Pancreas (tissue), 10 donors: ENCODE data around the gene CERS1. TPM values are rescaled to one million over a fixed set of nuclear protein-coding genes. Genes with fewer than 3 reads are reported as not detected.

Experiments used
- ATAC-seq, 4 donors: fragments of 200-7000 bp; cut with Tn5 transposase; one replicate each; pipeline versions ENCODE4 v1.8.0 to v1.9.1; 2020; ENCODE audit warnings: mild to moderate bottlenecking in 4 of 4, moderate library complexity in 4 of 4
- DNase-seq, 6 donors: peaks; one replicate each; pipeline ENCODE4 v3.0.0-alpha.2; 2020
- FAIRE-seq: peaks from 2 replicates; lab custom pipeline; 2012; peaks lifted over from hg19 to GRCh38; lab: Jason Lieb, UNC
- H3K27ac ChIP-seq, 4 donors: fragments of 200-600 bp; sonication (generic); 1 replicate in 3 of 4; 2 replicates in 1 of 4; pipeline versions ENCODE4 v1.5.0 to v1.8.0; 2020
- H3K27me3 ChIP-seq, 4 donors: fragments of 200-600 bp; one replicate each; pipeline ENCODE4 v1.8.0; 2021
- H3K36me3 ChIP-seq, 3 donors: fragments of 200-600 bp; sonication (generic) in 1 of 3; one replicate each; pipeline versions ENCODE4 v1.5.0 to v1.8.0; 2020 to 2021
- H3K4me1 ChIP-seq, 3 donors: fragments of 200-600 bp; one replicate each; pipeline ENCODE4 v1.8.0; 2021
- H3K4me3 ChIP-seq, 4 donors: fragments of 200-600 bp; sonication (generic) in 2 of 4; one replicate each; pipeline versions ENCODE4 v1.5.0 to v1.8.0; 2020 to 2021
- H3K9me3 ChIP-seq, 4 donors: fragments of 200-600 bp; one replicate each; pipeline ENCODE4 v1.8.0; 2021
- WGBS, 2 donors: extraction: QIAGEN DNeasy Blood & Tissue Kit; methylation state at CpG; one replicate each; pipeline ENCODE4 v1.1.7; 2013; 5-methylcytosine and 5-hydroxymethylcytosine counted together
- intact Hi-C, 3 donors: fragments of 100-400 bp; cut with DNase I; formaldehyde crosslinking; loops; one replicate each; pipeline versions ENCODE4 v1.11.1 to v1.14.2; 2022
- polyA plus RNA-seq, 2 donors: library from polyadenylated mRNA; stranded (reverse); fragments of 200-250 nt; gene quantifications; one replicate each; pipeline ENCODE4 v1.2.3, GENCODE V29; 2013
- total RNA-seq, 6 donors: library from RNA; stranded (reverse); fragmentation: NEBNext Ultra II Directional in 4 of 6; extraction: Animal tissue kit (Norgen Biotek cat#: 25700) in 4 of 6; gene quantifications; one replicate each; pipeline versions ENCODE4 v1.2.1 to v1.2.4, GENCODE V29; 2021 to 2023
- TF ChIP-seq, protein P1 (sequence below), 4 donors: fragments of 200-600 bp; sonication (generic) in 3 of 4; IDR thresholded peaks; one replicate each; pipeline versions ENCODE4 v1.5.0 to v1.8.0; 2021; ENCODE audit warnings: antibody characterized with exemption in 4 of 4
- donor health status: healthy with polysubstance abuse.
- donor health status: DM: no; HTN: no; CAD: no; lungs with moderate emphysema.
- donor health status: DM: no; HTN: no; CAD: no.
- donor health status: control.
- donor health status: control.
- donor health status: Bipolar disorder and iron deficiency.
- donor health status: DM: yes; HTN: yes; CAD: no.
- donor health status: DM: no; HTN: no; CAD: no.
- donor health status: DM: no; HTN: no; CAD: no.
- donor health status: DM: yes; HTN: yes; CAD: no.

The CERS1 gene
- total and polyA plus RNA-seq, 8 donors: 0.16 to 8.3 (median 0.44) TPM

DNA sequence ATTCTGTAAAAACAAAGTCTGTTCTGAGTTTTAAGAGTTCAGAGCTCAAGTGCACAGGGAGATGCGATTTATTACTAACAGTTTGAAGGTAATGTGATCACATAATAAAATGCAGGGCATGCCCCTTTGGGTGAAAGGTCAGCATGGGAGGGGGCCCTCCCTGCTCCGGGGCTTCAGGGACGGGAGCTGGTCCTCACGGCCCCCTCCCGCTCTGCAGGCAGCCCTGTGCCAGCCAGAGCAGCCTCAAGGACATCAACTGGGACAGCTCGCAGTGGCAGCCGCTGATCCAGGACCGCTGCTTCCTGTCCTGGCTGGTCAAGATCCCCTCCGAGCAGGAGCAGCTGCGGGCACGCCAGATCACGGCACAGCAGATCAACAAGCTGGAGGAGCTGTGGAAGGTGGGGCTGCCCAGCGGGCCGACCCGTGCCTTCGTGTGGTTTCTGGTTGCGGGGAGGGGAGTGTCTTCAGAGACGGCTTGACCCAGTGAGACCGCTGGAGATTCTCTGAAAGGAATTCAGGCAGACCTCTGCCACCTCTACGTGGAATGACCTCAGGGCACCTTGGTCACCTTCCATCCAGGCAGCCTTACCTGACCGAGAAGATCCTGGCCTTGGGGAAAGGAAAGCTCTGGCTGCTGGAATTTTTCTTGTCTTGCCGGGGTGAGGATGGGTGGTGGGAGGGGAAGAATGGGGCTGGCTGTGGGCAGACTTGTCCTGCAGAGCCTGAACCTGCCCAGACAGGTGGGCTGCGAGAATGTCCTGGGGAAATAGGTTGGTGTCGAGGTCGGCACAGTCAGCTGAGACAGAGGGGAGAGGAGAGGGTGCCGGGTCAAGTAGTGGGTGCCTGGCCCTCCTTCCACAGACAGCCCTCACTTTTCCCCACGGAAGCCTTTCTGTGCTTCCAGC, 45.2 kb downstream of the CERS1 start:
- TF ChIP-seq, protein P1, sequence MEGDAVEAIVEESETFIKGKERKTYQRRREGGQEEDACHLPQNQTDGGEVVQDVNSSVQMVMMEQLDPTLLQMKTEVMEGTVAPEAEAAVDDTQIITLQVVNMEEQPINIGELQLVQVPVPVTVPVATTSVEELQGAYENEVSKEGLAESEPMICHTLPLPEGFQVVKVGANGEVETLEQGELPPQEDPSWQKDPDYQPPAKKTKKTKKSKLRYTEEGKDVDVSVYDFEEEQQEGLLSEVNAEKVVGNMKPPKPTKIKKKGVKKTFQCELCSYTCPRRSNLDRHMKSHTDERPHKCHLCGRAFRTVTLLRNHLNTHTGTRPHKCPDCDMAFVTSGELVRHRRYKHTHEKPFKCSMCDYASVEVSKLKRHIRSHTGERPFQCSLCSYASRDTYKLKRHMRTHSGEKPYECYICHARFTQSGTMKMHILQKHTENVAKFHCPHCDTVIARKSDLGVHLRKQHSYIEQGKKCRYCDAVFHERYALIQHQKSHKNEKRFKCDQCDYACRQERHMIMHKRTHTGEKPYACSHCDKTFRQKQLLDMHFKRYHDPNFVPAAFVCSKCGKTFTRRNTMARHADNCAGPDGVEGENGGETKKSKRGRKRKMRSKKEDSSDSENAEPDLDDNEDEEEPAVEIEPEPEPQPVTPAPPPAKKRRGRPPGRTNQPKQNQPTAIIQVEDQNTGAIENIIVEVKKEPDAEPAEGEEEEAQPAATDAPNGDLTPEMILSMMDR (IDR thresholded peaks at IDR 0.05): no peak
- Histone ChIP-seq H3K27ac (no peak overlapping the region), H3K4me3 (no peak overlapping the region), H3K36me3 (peaks cover 3 to 54% (median 46%) of the 10 kb centered on the region in 3 donors), H3K9me3 (no peaks in the 10 kb centered on the region), H3K27me3 (no peaks in the 10 kb centered on the region), H3K4me1 (peaks cover 0 to 14% (median 6%) of the 10 kb centered on the region in 3 donors)
- FAIRE-seq (no peak), DNase-seq (peak in 1 of 6 donors; percentile 72), ATAC-seq (no peak)
- intact Hi-C loops: no loop called here
- WGBS, 2 donors: 82 to 83% methylated on average over 27 of the region's 27 CpGs

- no peak for ATAC-seq
- Histone ChIP-seq H3K27me3 (no peaks in the 10 kb centered on the region), H3K36me3 (peaks cover 0 to 46% (median 39%) of the 10 kb centered on the region in 3 donors), H3K4me3 (no peak overlapping the region), H3K4me1 (peaks cover 0 to 14% (median 6%) of the 10 kb centered on the region in 3 donors), H3K9me3 (no peaks in the 10 kb centered on the region), H3K27ac (peak overlapping the region in 2 of 4 donors; percentile 22 to 25)
- WGBS, 2 donors: 72 to 75% methylated on average over 16 of the region's 16 CpGs
- DNase-seq: peak in 1 of 6 donors; percentile 38
- intact Hi-C loops: loop anchor here in 1 of 3 donors (5.0 to 10.0 kb wide), 2 partner anchors 253 to 405 kb away; no protein-coding TSS in a partner anchor
- TF ChIP-seq, protein P1 (IDR thresholded peaks at IDR 0.05): no peak
- no peak for FAIRE-seq
These were observed 46.0 kb downstream of the CERS1 start for GRCh38 chr19:18849838-18850400.

GRCh38 chr19:18848878-18849661, 46.9 kb downstream of the CERS1 start:
- no peaks in the 10 kb centered on the region for H3K9me3 ChIP-seq
- ATAC-seq (peak in 3 of 4 donors; percentile 22 to 52 (median 51)), FAIRE-seq (no peak), DNase-seq (peak in 2 of 6 donors; percentile 50 to 60)
- no peaks in the 10 kb centered on the region for H3K27me3 ChIP-seq
- peaks cover 0 to 37% (median 33%) of the 10 kb centered on the region in 3 donors for H3K36me3 ChIP-seq
- H3K27ac ChIP-seq: peak overlapping the region in 2 of 4 donors; percentile 22 to 25
- intact Hi-C loops: loop anchor here in 1 of 3 donors (5.0 to 10.0 kb wide), 2 partner anchors 252 to 404 kb away; no protein-coding TSS in a partner anchor
- WGBS, 2 donors: 76 to 82% methylated on average over 23 of the region's 23 CpGs
- H3K4me1 ChIP-seq: peaks cover 0 to 14% (median 6%) of the 10 kb centered on the region in 3 donors
- TF ChIP-seq, protein P1 (IDR thresholded peaks at IDR 0.05): no peak
- no peak overlapping the region for H3K4me3 ChIP-seq

GRCh38 chr19:18847549-18848463, 48.2 kb downstream of the CERS1 start:
- Histone ChIP-seq H3K27me3 (no peaks in the 10 kb centered on the region), H3K9me3 (no peaks in the 10 kb centered on the region), H3K27ac (peak overlapping the region in 2 of 4 donors; percentile 25 to 45), H3K4me1 (peaks cover 0 to 18% (median 6%) of the 10 kb centered on the region in 3 donors), H3K36me3 (peaks cover 0 to 26% (median 20%) of the 10 kb centered on the region in 3 donors), H3K4me3 (no peak overlapping the region)
- FAIRE-seq (no peak), ATAC-seq (peak in 2 of 4 donors; percentile 2 to 47), DNase-seq (peak in 1 of 6 donors; percentile 45)
- TF ChIP-seq, protein P1 (IDR thresholded peaks at IDR 0.05): no peak
- WGBS, 2 donors: 76 to 81% methylated on average over 24 of the region's 24 CpGs
- intact Hi-C loops: loop anchor here in 1 of 3 donors (5.0 to 10.0 kb wide), 2 partner anchors 251 to 403 kb away; no protein-coding TSS in a partner anchor
